ENCODE data around the gene CANT1. TPM values are rescaled to one million over a fixed set of nuclear protein-coding genes. Genes with fewer than 3 reads are reported as not detected.

CANT1 gene
- total and polyA plus RNA-seq, 2 donors (not counting 1 experiment from before 2014, with no cell fraction given): 39.9 to 46.6 TPM

DNA sequence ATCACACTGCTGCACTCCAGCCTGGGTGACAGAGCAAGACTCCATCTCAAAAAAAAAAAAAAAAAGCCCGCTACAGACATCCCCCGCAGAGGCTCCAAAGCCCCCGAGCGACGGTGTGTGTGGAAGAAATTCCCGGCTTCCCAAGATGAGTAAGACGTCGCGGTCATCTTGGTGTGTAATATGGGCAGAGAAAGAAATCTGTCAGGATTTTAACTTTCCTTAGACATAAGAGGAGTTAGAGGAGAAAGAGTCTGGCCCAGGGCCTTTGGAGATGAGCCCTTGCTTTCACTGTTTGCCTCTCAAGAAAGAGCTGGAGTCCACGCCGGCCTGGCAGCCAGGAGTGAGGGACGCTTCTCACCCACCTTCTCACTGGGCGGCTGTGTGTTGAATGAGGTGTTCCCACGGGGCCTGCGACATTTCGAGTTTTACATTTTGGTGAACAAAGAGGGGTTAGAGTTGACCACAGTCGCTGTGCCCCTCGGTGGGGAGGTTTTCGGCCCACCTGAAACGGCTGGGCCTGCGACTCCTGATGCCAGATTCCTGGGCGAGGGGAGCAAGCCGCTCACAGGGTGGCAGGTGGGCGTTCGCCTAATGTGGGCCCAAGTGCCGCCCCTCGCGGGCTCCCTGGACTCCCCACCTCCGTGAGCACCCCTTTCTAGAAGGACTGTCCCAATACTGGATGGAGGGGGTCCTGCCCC is 32.3 kb upstream of the CANT1 start:
- no peaks in the 10 kb centered on the region for H4K20me1 ChIP-seq (ENCODE audit: control insufficient read depth, extremely low read depth, insufficient read depth, low read length)
- no peak overlapping the region for H3K4me3 ChIP-seq (replicated peaks in 1 of 4; ENCODE audit: control extremely low read depth in 1 of 4, insufficient read depth in 1 of 4, low read depth in 3 of 4, low read length in 4 of 4)
- no peak overlapping the region for H2AFZ ChIP-seq (ENCODE audit: low read length)
- no peak overlapping the region for H3K4me2 ChIP-seq (ENCODE audit: extremely low read depth, insufficient read depth, low read length)
- no peaks in the 10 kb centered on the region for H3K27me3 ChIP-seq (ENCODE audit: control insufficient read depth, insufficient read depth, low read length)
- peaks cover 9% of the 10 kb centered on the region for H3K4me1 ChIP-seq (ENCODE audit: control insufficient read depth, extremely low read depth, insufficient read depth, low read length)
- no peaks in the 10 kb centered on the region for H3K79me2 ChIP-seq (ENCODE audit: control insufficient read depth, insufficient read depth, low read length)
- no peaks in the 10 kb centered on the region for H3K9me3 ChIP-seq (ENCODE audit: control insufficient read depth, insufficient read depth, low read depth, low read length)
- no peak overlapping the region for H3K9ac ChIP-seq (ENCODE audit: insufficient read depth, low read length)
- no peak for DNase-seq (ENCODE audit: low read depth in 2 of 2)
- TF ChIP-seq, protein P1, sequence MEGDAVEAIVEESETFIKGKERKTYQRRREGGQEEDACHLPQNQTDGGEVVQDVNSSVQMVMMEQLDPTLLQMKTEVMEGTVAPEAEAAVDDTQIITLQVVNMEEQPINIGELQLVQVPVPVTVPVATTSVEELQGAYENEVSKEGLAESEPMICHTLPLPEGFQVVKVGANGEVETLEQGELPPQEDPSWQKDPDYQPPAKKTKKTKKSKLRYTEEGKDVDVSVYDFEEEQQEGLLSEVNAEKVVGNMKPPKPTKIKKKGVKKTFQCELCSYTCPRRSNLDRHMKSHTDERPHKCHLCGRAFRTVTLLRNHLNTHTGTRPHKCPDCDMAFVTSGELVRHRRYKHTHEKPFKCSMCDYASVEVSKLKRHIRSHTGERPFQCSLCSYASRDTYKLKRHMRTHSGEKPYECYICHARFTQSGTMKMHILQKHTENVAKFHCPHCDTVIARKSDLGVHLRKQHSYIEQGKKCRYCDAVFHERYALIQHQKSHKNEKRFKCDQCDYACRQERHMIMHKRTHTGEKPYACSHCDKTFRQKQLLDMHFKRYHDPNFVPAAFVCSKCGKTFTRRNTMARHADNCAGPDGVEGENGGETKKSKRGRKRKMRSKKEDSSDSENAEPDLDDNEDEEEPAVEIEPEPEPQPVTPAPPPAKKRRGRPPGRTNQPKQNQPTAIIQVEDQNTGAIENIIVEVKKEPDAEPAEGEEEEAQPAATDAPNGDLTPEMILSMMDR (conservative IDR thresholded peaks at IDR 0.05 in 1 of 2, IDR thresholded peaks at IDR 0.05 in 1 of 2; ENCODE audit: low read depth in 1 of 2, low read length in 2 of 2): no peak
- no peak for TF ChIP-seq EZH2 (IDR thresholded peaks at IDR 0.05; ENCODE audit: low read length, missing control alignments)
- no peak overlapping the region for H3K27ac ChIP-seq (ENCODE audit: insufficient read depth, low read length)
- no peaks in the 10 kb centered on the region for H3K36me3 ChIP-seq (ENCODE audit: control insufficient read depth, insufficient read depth, low read length)

DNA sequence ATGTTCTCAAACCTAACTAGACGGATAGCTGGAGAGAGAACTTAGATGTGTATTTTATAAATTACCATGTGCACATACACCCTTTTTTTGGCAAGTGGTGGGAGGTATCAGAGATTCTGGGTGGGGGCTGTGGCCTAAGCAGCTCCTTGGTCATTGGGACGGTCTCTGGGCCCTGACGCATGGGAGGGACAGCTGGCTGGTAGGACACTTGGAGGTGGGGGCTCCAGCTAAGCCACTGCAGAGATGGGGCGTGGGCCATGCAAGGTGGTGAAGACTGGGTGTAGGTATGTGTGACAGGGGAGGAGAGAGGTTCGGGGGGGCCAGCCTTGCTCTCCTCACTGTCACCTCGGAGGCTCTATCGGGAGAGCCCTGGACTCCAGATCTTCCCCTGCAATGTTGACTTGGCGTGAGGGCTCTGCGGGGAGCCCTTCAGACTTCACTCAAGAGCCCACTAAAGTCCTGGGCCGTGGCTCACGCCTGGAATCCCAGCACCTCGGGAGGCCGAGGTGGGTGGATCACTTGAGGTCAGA is 31.5 kb upstream of the CANT1 start:
- Histone ChIP-seq H3K4me2 (ENCODE audit: extremely low read depth, insufficient read depth, low read length) (no peak overlapping the region), H3K27me3 (ENCODE audit: control insufficient read depth, insufficient read depth, low read length) (no peaks in the 10 kb centered on the region), H3K9me3 (ENCODE audit: control insufficient read depth, insufficient read depth, low read depth, low read length) (no peaks in the 10 kb centered on the region), H3K4me1 (ENCODE audit: control insufficient read depth, extremely low read depth, insufficient read depth, low read length) (peaks cover 13% of the 10 kb centered on the region), H4K20me1 (ENCODE audit: control insufficient read depth, extremely low read depth, insufficient read depth, low read length) (no peaks in the 10 kb centered on the region), H3K27ac (ENCODE audit: insufficient read depth, low read length) (no peak overlapping the region), H2AFZ (ENCODE audit: low read length) (no peak overlapping the region), H3K79me2 (ENCODE audit: control insufficient read depth, insufficient read depth, low read length) (no peaks in the 10 kb centered on the region), H3K4me3 (replicated peaks in 1 of 4; ENCODE audit: control extremely low read depth in 1 of 4, insufficient read depth in 1 of 4, low read depth in 3 of 4, low read length in 4 of 4) (no peak overlapping the region), H3K36me3 (ENCODE audit: control insufficient read depth, insufficient read depth, low read length) (no peaks in the 10 kb centered on the region), H3K9ac (ENCODE audit: insufficient read depth, low read length) (no peak overlapping the region)
- TF ChIP-seq, protein P1 (conservative IDR thresholded peaks at IDR 0.05 in 1 of 2, IDR thresholded peaks at IDR 0.05 in 1 of 2; ENCODE audit: low read depth in 1 of 2, low read length in 2 of 2): no peak
- no peak for TF ChIP-seq EZH2 (IDR thresholded peaks at IDR 0.05; ENCODE audit: low read length, missing control alignments)
- DNase-seq (ENCODE audit: low read depth in 2 of 2): no peak

DNA sequence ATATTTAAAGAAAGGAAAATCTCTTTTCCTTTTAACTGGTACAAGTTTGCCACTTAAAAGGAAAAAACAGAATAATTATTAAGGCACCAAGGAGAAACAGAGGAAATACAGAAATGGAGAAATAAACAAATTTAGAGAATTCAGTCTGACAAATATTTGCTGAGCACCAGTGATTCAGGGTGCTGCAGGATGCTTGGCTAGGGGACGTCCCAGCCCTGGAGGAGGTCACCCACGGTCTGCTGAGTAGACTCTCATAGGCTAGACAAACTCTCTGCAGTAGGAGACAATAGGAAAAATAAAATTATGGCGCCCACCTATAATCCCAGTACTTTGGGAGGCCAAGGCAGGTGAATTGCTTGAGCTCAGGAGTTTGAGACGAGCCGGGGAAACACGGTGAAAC is 30.3 kb upstream of the CANT1 start:
- no peaks in the 10 kb centered on the region for H3K9me3 ChIP-seq (ENCODE audit: control insufficient read depth, insufficient read depth, low read depth, low read length)
- no peak overlapping the region for H2AFZ ChIP-seq (ENCODE audit: low read length)
- TF ChIP-seq, protein P1 (conservative IDR thresholded peaks at IDR 0.05 in 1 of 2, IDR thresholded peaks at IDR 0.05 in 1 of 2; ENCODE audit: low read depth in 1 of 2, low read length in 2 of 2): no peak
- no peak for TF ChIP-seq EZH2 (IDR thresholded peaks at IDR 0.05; ENCODE audit: low read length, missing control alignments)
- H3K4me2 ChIP-seq (ENCODE audit: extremely low read depth, insufficient read depth, low read length): no peak overlapping the region
- H3K9ac ChIP-seq (ENCODE audit: insufficient read depth, low read length): no peak overlapping the region
- DNase-seq (ENCODE audit: low read depth in 2 of 2): no peak
- H3K4me3 ChIP-seq (replicated peaks in 1 of 4; ENCODE audit: control extremely low read depth in 1 of 4, insufficient read depth in 1 of 4, low read depth in 3 of 4, low read length in 4 of 4): no peak overlapping the region
- H4K20me1 ChIP-seq (ENCODE audit: control insufficient read depth, extremely low read depth, insufficient read depth, low read length): no peaks in the 10 kb centered on the region
- H3K4me1 ChIP-seq (ENCODE audit: control insufficient read depth, extremely low read depth, insufficient read depth, low read length): peaks cover 17% of the 10 kb centered on the region
- H3K27me3 ChIP-seq (ENCODE audit: control insufficient read depth, insufficient read depth, low read length): no peaks in the 10 kb centered on the region
- H3K36me3 ChIP-seq (ENCODE audit: control insufficient read depth, insufficient read depth, low read length): no peaks in the 10 kb centered on the region
- no peak overlapping the region for H3K27ac ChIP-seq (ENCODE audit: insufficient read depth, low read length)
- H3K79me2 ChIP-seq (ENCODE audit: control insufficient read depth, insufficient read depth, low read length): no peaks in the 10 kb centered on the region
